SK-N-SH (cell line): ENCODE results near the gene C2CD3. TPM values are rescaled to one million over a fixed set of nuclear protein-coding genes. Genes with fewer than 3 reads are reported as not detected.

Experiments used
- CTCF ChIA-PET: fragments of 300-600, 350-600 bp; formaldehyde crosslinking; extraction: SDS; loops from one replicate; lab custom pipeline; 2021; lab: Yijun Ruan, JAX
- POLR2A ChIA-PET: fragments of 350-600 bp; sonication (Branson Sonifier 250); formaldehyde crosslinking; extraction: SDS; loops from one replicate; lab custom pipeline; 2020; ENCODE audit warnings: antibody characterized with exemption, inconsistent platforms; lab: Yijun Ruan, JAX
- DNase-seq: peaks from one replicate; pipeline ENCODE4 v3.0.0; 2012
- H2AFZ ChIP-seq: fragments of 200-600 bp; sonication (generic); 2 replicates; pipeline ENCODE4 v1.8.1; 2016; ENCODE audit warnings: antibody characterized with exemption, mild to moderate bottlenecking, low read depth
- H3F3A ChIP-seq: fragments of 200-600 bp; sonication (generic); replicated peaks from 2 replicates; pipeline ENCODE3; 2016; ENCODE audit warnings: antibody characterized with exemption, mild to moderate bottlenecking; ENCODE audit not compliant: insufficient read depth
- H3K27ac ChIP-seq, 2 experiments: fragments of 200-500 bp in 1 of 2; fragments of 200-600 bp in 1 of 2; sonication (Bioruptor generic) in 1 of 2; sonication (generic), shearing (Covaris generic) in 1 of 2; 2 replicates each; pipeline versions ENCODE4 v1.5.1 to v1.6.1; 2014 to 2016; ENCODE audit warnings: low read depth in 2 of 2, inconsistent platforms in 1 of 2, low read length in 1 of 2, mild to moderate bottlenecking in 1 of 2, mixed read lengths in 1 of 2
- H3K27me3 ChIP-seq: fragments of 200-600 bp; sonication (generic), shearing (Covaris generic); 2 replicates; pipeline ENCODE4 v1.6.1; 2016; ENCODE audit warnings: mixed run types; ENCODE audit not compliant: insufficient read depth
- H3K36me3 ChIP-seq, 2 experiments: fragments of 200-500 bp in 1 of 2; fragments of 200-600 bp in 1 of 2; sonication (Bioruptor generic) in 1 of 2; sonication (generic) in 1 of 2; replicated peaks in 1 of 2; 2 replicates each; pipeline versions ENCODE3 to v1.5.1; 2014 to 2016; ENCODE audit warnings: low read length in 1 of 2, mild to moderate bottlenecking in 1 of 2; ENCODE audit not compliant: insufficient read depth in 2 of 2, control insufficient read depth in 1 of 2
- H3K4me1 ChIP-seq, 2 experiments: fragments of 200-500 bp in 1 of 2; fragments of 200-600 bp in 1 of 2; sonication (Bioruptor generic) in 1 of 2; sonication (generic), shearing (Covaris generic) in 1 of 2; 2 replicates each; pipeline versions ENCODE4 v1.5.1 to v1.6.1; 2014 to 2016; ENCODE audit warnings: low read depth in 1 of 2, low read length in 1 of 2, mixed run types in 1 of 2; ENCODE audit not compliant: insufficient read depth in 2 of 2, control insufficient read depth in 1 of 2
- H3K4me2 ChIP-seq: fragments of 200-600 bp; sonication (generic), shearing (Covaris generic); 2 replicates; pipeline ENCODE4 v1.6.1; 2017; ENCODE audit warnings: mixed run types
- H3K4me3 ChIP-seq, 2 experiments: fragments of 200-500 bp in 1 of 2; fragments of 200-600 bp in 1 of 2; sonication (Bioruptor generic) in 1 of 2; sonication (generic), shearing (Covaris generic) in 1 of 2; 2 replicates each; pipeline versions ENCODE4 v1.5.1 to v1.8.1; 2014 to 2016; ENCODE audit warnings: low read depth in 2 of 2, inconsistent platforms in 1 of 2, low read length in 1 of 2, mild to moderate bottlenecking in 1 of 2, mixed read lengths in 1 of 2, moderate library complexity in 1 of 2
- H3K79me2 ChIP-seq: fragments of 200-600 bp; sonication (generic); 2 replicates; pipeline ENCODE4 v1.8.1; 2017; ENCODE audit warnings: mild to moderate bottlenecking; ENCODE audit not compliant: insufficient read depth
- H3K9ac ChIP-seq: fragments of 200-600 bp; sonication (generic); 2 replicates; pipeline ENCODE4 v1.6.1; 2017; ENCODE audit warnings: mixed run types
- H3K9me2 ChIP-seq: fragments of 200-600 bp; sonication (generic); 2 replicates; pipeline ENCODE4 v1.6.1; 2017; ENCODE audit warnings: mixed run types
- H3K9me3 ChIP-seq: fragments of 200-600 bp; sonication (generic); 2 replicates; pipeline ENCODE4 v1.6.1; 2017; ENCODE audit warnings: mixed run types, mild to moderate bottlenecking, moderate library complexity
- H4K20me1 ChIP-seq: fragments of 200-600 bp; sonication (generic); 2 replicates; pipeline ENCODE4 v1.6.1; 2017; ENCODE audit warnings: mild to moderate bottlenecking, mixed run types; ENCODE audit not compliant: insufficient read depth
- EZH2phosphoT487 ChIP-seq: fragments of 200-600 bp; sonication (generic); IDR thresholded peaks from 2 replicates; pipeline ENCODE4 v1.6.1; 2017; ENCODE audit warnings: low read depth, mixed run types, mild to moderate bottlenecking, antibody characterized with exemption, moderate library complexity, borderline replicate concordance
- GATA2 ChIP-seq: sonication (generic); formaldehyde crosslinking; IDR thresholded peaks from 2 replicates; pipeline ENCODE4 v1.5.0; 2020; ENCODE audit warnings: mild to moderate bottlenecking, missing genetic modification reagents
- MEF2A ChIP-seq: IDR thresholded peaks from 2 replicates; pipeline ENCODE4 v1.4.0; 2012; ENCODE audit warnings: low read depth, borderline replicate concordance
- MXI1 ChIP-seq: IDR thresholded peaks from 2 replicates; pipeline ENCODE4 v1.6.1; 2012; ENCODE audit warnings: mild to moderate bottlenecking, low read depth, low read length, improper control_type of control experiment
- NFIC ChIP-seq: IDR thresholded peaks from 2 replicates; pipeline ENCODE4 v1.4.0; 2012; ENCODE audit warnings: borderline replicate concordance
- POLR2AphosphoS5 ChIP-seq: IDR thresholded peaks from 2 replicates; pipeline ENCODE4 v1.6.1; 2012; ENCODE audit warnings: low read depth, low read length
- RAD21 ChIP-seq: IDR thresholded peaks from 2 replicates; pipeline ENCODE4 v1.6.1; 2012; ENCODE audit warnings: mild to moderate bottlenecking, low read length
- RCOR1 ChIP-seq: fragments of 150-350 bp; IDR thresholded peaks from 2 replicates; pipeline ENCODE4 v1.6.1; 2017; ENCODE audit warnings: antibody characterized with exemption, low read length
- RFX5 ChIP-seq: IDR thresholded peaks from 2 replicates; pipeline ENCODE4 v1.6.1; 2012; ENCODE audit warnings: mild to moderate bottlenecking, improper control_type of control experiment, low read length
- RXRA ChIP-seq: IDR thresholded peaks from 2 replicates; pipeline ENCODE4 v1.4.0; 2012; ENCODE audit warnings: low read depth, mild to moderate bottlenecking, borderline replicate concordance
- TEAD4 ChIP-seq: IDR thresholded peaks from 2 replicates; pipeline ENCODE4 v1.4.0; 2012; ENCODE audit warnings: mild to moderate bottlenecking, borderline replicate concordance; ENCODE audit not compliant: insufficient read depth
- WGBS: methylation state at CpG from one replicate; pipeline ENCODE4 v1.1.6; 2017; ENCODE audit warnings: low lambda C conversion rate; 5-methylcytosine and 5-hydroxymethylcytosine counted together
- polyA plus RNA-seq, 3 experiments: library from polyadenylated mRNA; depleted of rRNA; stranded (reverse); fragments of >200 nt; gene quantifications; 2 replicates each; pipeline ENCODE4 v1.2.3, GENCODE V29; 2012
- TF ChIP-seq, protein P1 (sequence below): fragments of 150-350 bp; IDR thresholded peaks from 2 replicates; pipeline ENCODE4 v1.6.1; 2017; ENCODE audit warnings: antibody characterized with exemption, low read length, low read depth, borderline replicate concordance
- TF ChIP-seq, protein P2 (sequence below): IDR thresholded peaks from 2 replicates; pipeline ENCODE4 v1.6.1; 2012; ENCODE audit warnings: mild to moderate bottlenecking, low read depth, low read length, moderate library complexity

The C2CD3 gene
- polyA plus RNA-seq, 1 of the 3 experiments (the other 2 are of a cell fraction), result 7.0 TPM

DNA sequence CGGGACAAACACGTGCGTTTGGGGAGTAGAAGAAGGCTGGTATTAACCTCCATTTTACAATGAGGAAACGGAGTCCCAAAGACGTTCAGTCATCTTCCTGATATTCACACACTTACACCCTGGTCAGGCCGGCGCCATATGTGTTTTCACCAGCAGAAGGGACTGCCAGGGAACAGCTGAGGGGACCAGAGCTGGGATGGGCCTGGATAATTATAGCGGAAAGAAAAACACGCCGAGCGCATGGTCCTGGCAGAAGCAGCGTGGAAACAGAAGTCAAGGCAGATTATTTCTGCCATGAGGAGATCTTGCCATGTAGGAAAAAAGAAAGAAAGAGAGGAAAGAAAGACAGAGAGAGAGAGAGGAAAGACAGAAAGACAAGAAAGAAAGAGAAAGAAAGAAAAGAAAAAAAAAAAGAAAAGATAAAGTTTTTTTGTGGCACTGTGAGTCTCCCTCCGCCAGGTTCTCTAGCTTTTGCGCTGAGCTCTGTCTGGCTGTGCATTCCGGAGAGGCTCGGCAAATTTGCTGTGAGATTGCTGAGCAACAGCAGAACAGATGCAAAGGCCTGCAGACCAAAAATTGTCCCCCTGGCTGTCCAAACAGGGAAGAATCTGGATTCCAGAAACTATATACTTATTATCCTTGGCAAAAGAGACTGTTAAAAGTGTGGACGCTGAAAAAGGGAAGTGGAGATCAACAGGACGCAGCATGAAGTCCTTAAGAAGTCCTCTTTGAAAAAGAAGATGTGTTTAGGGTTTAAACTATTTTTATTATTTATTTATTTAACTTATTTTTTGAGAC is 186.9 kb downstream of the C2CD3 start:
- H3K9ac ChIP-seq, result peak overlapping the region; percentile 83; the same call in 1 of the 2 replicates

More for the DNA sequence above, 186.9 kb downstream of the C2CD3 start:
- Histone ChIP-seq H3F3A (peaks cover 2% of the 10 kb centered on the region), H3K9me3 (no peaks in the 10 kb centered on the region), H3K79me2 (peaks cover 8% of the 10 kb centered on the region; the same call in 1 of the 2 replicates), H3K27me3 (no peaks in the 10 kb centered on the region), H3K4me3 (peak overlapping the region; percentile 70 to 93), H3K4me1 (peaks cover 7 to 22% of the 10 kb centered on the region in 2 experiments; a peak in 2 of 4 replicates), H4K20me1 (no peaks in the 10 kb centered on the region), H3K9me2 (no peaks in the 10 kb centered on the region), H3K27ac (peak overlapping the region; percentile 87 to 98), H3K36me3 (peaks cover 0 to 12% of the 10 kb centered on the region in 2 experiments), H3K4me2 (peak overlapping the region; percentile 98)
- DNase-seq, result peak; percentile 49
- POLR2A ChIA-PET, result interaction anchor here (1.4 kb wide), 1 partner anchor 187 kb away, joined by 4 read pairs; the partner anchor contains the start of genes C2CD3 and PPME1
- WGBS, result 64% methylated on average over 18 of the region's 18 CpGs
- no peak for TF ChIP-seq RCOR1
- no peak for TF ChIP-seq TEAD4
- no peak for TF ChIP-seq NFIC
- TF ChIP-seq, protein P1, sequence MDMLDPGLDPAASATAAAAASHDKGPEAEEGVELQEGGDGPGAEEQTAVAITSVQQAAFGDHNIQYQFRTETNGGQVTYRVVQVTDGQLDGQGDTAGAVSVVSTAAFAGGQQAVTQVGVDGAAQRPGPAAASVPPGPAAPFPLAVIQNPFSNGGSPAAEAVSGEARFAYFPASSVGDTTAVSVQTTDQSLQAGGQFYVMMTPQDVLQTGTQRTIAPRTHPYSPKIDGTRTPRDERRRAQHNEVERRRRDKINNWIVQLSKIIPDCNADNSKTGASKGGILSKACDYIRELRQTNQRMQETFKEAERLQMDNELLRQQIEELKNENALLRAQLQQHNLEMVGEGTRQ, result no peak
- no peak for TF ChIP-seq RXRA
- no peak for TF ChIP-seq POLR2AphosphoS5
- no peak for TF ChIP-seq EZH2phosphoT487
- TF ChIP-seq MXI1, result no peak
- TF ChIP-seq RAD21, result no peak
- TF ChIP-seq, protein P2, sequence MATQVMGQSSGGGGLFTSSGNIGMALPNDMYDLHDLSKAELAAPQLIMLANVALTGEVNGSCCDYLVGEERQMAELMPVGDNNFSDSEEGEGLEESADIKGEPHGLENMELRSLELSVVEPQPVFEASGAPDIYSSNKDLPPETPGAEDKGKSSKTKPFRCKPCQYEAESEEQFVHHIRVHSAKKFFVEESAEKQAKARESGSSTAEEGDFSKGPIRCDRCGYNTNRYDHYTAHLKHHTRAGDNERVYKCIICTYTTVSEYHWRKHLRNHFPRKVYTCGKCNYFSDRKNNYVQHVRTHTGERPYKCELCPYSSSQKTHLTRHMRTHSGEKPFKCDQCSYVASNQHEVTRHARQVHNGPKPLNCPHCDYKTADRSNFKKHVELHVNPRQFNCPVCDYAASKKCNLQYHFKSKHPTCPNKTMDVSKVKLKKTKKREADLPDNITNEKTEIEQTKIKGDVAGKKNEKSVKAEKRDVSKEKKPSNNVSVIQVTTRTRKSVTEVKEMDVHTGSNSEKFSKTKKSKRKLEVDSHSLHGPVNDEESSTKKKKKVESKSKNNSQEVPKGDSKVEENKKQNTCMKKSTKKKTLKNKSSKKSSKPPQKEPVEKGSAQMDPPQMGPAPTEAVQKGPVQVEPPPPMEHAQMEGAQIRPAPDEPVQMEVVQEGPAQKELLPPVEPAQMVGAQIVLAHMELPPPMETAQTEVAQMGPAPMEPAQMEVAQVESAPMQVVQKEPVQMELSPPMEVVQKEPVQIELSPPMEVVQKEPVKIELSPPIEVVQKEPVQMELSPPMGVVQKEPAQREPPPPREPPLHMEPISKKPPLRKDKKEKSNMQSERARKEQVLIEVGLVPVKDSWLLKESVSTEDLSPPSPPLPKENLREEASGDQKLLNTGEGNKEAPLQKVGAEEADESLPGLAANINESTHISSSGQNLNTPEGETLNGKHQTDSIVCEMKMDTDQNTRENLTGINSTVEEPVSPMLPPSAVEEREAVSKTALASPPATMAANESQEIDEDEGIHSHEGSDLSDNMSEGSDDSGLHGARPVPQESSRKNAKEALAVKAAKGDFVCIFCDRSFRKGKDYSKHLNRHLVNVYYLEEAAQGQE, result no peak
- TF ChIP-seq GATA2 (CRISPR knock-in tag), result no peak
- no peak for TF ChIP-seq MEF2A
- TF ChIP-seq RFX5, result no peak
- TF ChIP-seq, all 33 proteins: peak for 0
- peak overlapping the region; percentile 98 for H2AFZ ChIP-seq
- CTCF ChIA-PET, result interaction anchor here (4.6 kb wide), 1 partner anchor 21 kb away, joined by 21 read pairs; no protein-coding TSS in a partner anchor
